ENCODE measurements around the gene ASB13.

The ASB13 gene

GRCh38 chr10:5650664-5651387 lies 15.6 kb downstream of the ASB13 start:
- Histone ChIP-seq H3K27ac (no peak overlapping the region), H3K4me3 (no peak overlapping the region)

GRCh38 chr10:5649746-5650145 lies 16.6 kb downstream of the ASB13 start:
- H3K27ac ChIP-seq: no peak overlapping the region
- no peak overlapping the region for H3K4me3 ChIP-seq

- H3K4me3 ChIP-seq: no peak overlapping the region
- H3K27ac ChIP-seq: no peak overlapping the region
Observed at GRCh38 chr10:5648494-5649457, 17.6 kb downstream of the ASB13 start.

GRCh38 chr10:5647507-5648240 lies 18.7 kb downstream of the ASB13 start:
- Histone ChIP-seq H3K27ac (no peak overlapping the region), H3K4me3 (no peak overlapping the region)

GRCh38 chr10:5645944-5646617 lies 20.3 kb downstream of the ASB13 start:
- H3K4me3 ChIP-seq: no peak overlapping the region
- peak overlapping the region in 11 of 21 experiments; percentile 0 to 58 (median 35) for H3K27ac ChIP-seq

GRCh38 chr10:5645375-5645774 lies 21.0 kb downstream of the ASB13 start:
- H3K27ac ChIP-seq: peak overlapping the region in 5 of 21 experiments; percentile 8 to 42 (median 27)

GRCh38 chr10:5644930-5645329 lies 21.5 kb downstream of the ASB13 start:
- Histone ChIP-seq H3K27ac (peak overlapping the region in 5 of 21 experiments; percentile 8 to 57 (median 33)), H3K4me3 (no peak overlapping the region)

More at GRCh38 chr10:5645375-5645774, 21.0 kb downstream of the ASB13 start:
- H3K4me3 ChIP-seq: no peak overlapping the region

- H3K27ac ChIP-seq: peak overlapping the region in 14 of 21 experiments; percentile 11 to 63 (median 46)
- H3K4me3 ChIP-seq: no peak overlapping the region
Observed at GRCh38 chr10:5643346-5644067, 22.9 kb downstream of the ASB13 start.

GRCh38 chr10:5641501-5641900 lies 24.9 kb downstream of the ASB13 start:
- H3K27ac ChIP-seq: no peak overlapping the region
- H3K4me3 ChIP-seq: no peak overlapping the region

- Histone ChIP-seq H3K27ac (no peak overlapping the region), H3K4me3 (no peak overlapping the region)
Observed at GRCh38 chr10:5640501-5640900, 25.9 kb downstream of the ASB13 start.

- Histone ChIP-seq H3K4me3 (no peak overlapping the region), H3K27ac (no peak overlapping the region)
Observed at GRCh38 chr10:5640036-5640435, 26.4 kb downstream of the ASB13 start.

- Histone ChIP-seq H3K4me3 (no peak overlapping the region), H3K27ac (no peak overlapping the region)
Observed at GRCh38 chr10:5639066-5639465, 27.3 kb downstream of the ASB13 start.

- no peak overlapping the region for H3K4me3 ChIP-seq
- H3K27ac ChIP-seq: no peak overlapping the region
Observed at GRCh38 chr10:5638494-5638893, 27.9 kb downstream of the ASB13 start.

- Histone ChIP-seq H3K4me3 (no peak overlapping the region), H3K27ac (no peak overlapping the region)
Observed at GRCh38 chr10:5634918-5635317, 31.5 kb downstream of the ASB13 start.

GRCh38 chr10:5633166-5633749 lies 33.1 kb downstream of the ASB13 start:
- Histone ChIP-seq H3K4me3 (no peak overlapping the region), H3K27ac (peak overlapping the region in 8 of 21 experiments; percentile 0 to 56 (median 26))

GRCh38 chr10:5632446-5632845 lies 33.9 kb downstream of the ASB13 start:
- no peak overlapping the region for H3K4me3 ChIP-seq

GRCh38 chr10:5631936-5632335 lies 34.5 kb downstream of the ASB13 start:
- Histone ChIP-seq H3K4me3 (no peak overlapping the region), H3K27ac (peak overlapping the region in 7 of 21 experiments; percentile 12 to 52 (median 46))

More at GRCh38 chr10:5632446-5632845, 33.9 kb downstream of the ASB13 start:
- peak overlapping the region in 8 of 21 experiments; percentile 12 to 52 (median 40) for H3K27ac ChIP-seq

GRCh38 chr10:5630112-5630436 lies 36.3 kb downstream of the ASB13 start:
- H3K27ac ChIP-seq: peak overlapping the region in 1 of 21 experiments; percentile 29

More at GRCh38 chr10:5630112-5630436, 36.3 kb downstream of the ASB13 start:
- no peak overlapping the region for H3K4me3 ChIP-seq

Data from skin epidermis (tissue), 12 donors.